ENCODE measurements around the gene KLF5.

KLF5 gene

DNA sequence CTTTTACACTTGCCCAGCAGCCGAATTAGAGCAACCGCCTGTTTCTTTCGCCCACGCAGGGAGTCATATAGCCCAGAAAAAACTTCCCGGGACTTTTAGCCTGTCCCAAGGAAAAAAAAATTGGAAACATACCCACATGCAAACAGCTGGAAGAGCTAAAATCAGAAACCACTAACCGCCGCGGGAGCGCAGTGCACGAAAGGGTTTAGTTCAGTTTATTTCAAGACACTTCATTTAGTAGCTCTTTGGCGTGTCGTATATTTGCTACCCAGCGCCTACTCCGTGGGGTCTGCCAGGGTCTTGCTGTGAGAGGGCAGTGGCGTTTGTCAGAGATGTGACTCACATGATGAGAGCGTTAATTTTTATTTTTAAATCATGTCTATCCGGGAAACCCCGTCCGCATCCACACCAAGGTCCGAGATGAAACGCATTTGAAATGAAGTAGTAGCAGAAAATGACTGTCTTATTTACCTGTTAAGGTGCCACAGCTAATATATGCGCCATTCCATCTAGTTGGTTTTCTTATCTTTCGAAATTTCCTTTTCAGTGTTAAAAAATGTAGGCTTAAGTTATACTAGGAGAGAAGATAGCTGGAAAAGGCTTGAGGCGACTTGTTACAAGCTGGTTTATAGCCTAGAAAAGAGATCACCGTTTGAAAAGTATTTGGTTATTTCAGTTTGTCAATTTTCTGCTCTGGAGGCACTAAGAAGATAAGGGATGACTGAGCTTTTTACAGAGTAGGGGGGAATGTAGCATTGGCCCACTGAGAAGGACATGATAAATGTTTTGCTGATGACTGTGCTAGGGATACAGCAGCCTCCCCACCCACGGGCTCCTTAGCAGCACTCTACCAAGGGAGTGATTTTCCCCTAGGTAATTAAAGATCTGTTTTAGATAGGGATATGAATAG lies 1.7 kb downstream of the KLF5 start:
- peak; percentile 44 to 61 for DNase-seq

DNA sequence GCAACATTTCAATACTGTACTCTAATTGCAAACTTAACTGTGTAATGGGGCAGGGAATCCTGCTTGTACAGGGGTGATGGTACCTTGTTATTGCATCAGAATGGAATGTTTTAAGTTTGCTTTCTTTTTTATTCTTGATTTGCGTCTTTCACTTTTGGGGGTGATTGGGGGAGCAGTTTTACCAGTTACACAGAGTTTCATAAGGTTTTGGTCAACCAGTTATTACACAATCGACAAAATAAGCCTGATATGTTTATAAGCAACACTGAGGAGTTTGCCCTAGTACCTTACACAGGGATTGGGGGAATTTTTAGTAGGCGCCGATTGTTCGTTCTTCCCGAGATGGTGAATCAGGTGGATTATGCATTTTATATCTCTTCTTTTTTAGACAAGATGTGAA lies 2.7 kb downstream of the KLF5 start:
- peak in 1 of 2 donors; percentile 21 for DNase-seq

- DNase-seq, result no peak
Measured at GRCh38 chr13:73061876-73062275, 3.1 kb downstream of the KLF5 start.

- no peak for DNase-seq
Measured at GRCh38 chr13:73062468-73062867, 3.7 kb downstream of the KLF5 start.

DNA sequence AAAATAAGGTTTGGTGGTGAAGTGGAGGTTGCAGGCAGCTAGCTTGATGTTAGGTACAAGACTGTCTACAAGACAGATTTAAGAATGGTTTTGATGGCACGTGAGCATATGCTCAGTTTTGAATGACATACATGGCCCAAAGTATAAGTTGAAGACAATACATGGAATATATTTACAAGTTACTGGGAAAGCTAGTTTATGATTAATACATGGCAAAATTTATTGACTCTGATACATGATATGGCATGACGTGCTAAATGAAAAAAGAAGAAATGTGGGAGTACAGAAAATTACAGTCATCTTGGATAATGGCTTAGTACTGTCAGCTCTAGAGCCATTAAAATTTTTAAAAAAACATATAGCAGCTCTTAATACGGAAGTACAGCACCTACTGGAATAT lies 4.4 kb downstream of the KLF5 start:
- no peak for DNase-seq

- DNase-seq, result no peak
Measured at GRCh38 chr13:73065036-73065435, 6.2 kb downstream of the KLF5 start.

DNA sequence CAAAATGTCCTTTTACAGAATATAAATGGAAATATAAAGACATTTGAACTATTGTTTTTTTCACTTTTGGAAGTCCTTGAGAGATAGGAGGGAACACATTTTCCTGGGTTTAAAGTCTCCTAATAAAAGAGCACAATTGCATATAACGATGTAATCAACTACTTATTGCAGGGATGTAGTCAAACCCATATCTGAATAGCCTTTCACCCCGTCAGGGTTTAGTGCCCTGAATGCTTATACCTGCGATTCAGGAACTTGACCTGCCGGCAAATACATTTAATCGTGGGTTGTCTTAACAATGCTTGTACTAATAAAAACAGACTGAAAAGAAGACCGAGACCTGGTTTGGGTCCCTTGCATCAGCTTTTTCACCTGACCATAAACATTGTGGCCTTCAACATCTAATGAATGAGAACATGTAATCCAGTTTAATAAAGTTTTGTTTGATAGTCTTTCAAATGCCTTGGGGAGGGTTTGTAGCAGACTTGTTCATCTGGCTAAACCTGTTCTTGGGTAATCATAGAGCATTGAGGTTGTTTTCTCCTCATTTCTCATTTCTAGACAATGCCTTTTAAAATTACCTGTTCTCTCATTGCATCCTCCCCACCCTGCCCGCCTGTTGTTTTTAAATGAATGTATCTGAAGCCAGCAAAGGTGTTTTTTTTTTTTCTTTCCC lies 7.0 kb downstream of the KLF5 start:
- no peak for DNase-seq

GRCh38 chr13:73069206-73069805 lies 10.5 kb downstream of the KLF5 start:
- DNase-seq, result no peak

DNA sequence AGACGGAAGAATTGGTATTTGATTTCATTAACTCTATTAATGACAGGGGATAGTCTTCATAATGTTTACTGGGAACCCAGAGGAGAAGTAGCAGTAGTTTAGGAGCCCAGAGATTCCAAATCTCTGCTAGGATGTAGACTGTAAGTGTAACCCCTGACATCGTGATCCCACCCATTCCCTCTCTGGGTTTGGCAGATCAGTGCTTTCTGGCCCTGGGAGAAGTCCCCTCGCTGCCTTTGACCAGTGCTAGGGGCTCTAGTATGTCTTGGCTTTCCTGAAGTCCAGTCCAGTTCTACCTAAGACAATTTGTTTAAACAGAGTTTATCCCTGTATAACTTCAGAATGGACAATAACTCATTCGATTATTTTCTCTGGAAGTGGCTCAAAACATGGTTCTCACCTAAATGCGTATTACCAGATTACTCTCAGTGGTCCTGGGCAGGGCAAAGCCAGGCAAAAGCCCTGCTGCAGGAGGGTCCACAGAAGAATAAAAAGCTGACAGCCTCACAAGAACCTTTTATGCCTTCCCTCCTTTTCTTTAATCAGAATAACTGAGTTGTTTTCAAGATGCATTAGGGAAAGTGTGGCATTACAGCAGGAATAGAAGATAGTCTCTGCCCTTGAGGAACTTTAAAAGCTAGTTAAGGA lies 11.8 kb downstream of the KLF5 start:
- no peak for DNase-seq

DNA sequence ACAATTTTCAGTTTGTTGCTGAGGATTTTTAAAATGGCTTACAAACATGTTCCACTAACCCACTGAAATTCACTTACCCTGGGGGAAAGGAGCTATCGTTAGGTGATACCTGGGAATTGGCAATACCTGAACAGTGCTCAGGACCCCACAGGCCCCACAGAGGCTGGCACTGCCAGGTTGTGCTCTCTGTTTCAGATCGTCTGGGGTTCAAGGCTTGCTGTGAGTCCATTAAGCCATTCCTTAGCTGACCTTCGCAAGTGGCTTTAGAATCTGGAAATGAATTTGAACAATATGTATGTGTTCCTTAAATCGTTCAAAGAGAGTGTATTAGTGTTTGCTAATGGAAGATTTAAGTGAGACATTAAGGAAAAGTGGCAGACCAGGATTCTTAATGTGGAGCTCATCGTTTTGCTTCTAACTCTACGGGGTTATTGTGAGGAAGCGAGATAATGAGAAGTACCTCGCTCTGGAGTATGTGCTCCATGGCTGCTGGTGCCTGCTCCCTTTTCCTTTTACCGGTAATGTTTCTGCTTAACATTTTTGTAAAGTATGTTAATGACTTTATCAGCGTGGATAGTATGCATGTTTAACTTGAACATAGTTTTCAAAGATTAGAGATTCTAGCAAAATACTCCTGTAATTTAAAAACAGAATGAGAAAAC lies 13.6 kb downstream of the KLF5 start:
- DNase-seq, result no peak

GRCh38 chr13:73073050-73073449 lies 14.2 kb downstream of the KLF5 start:
- no peak for DNase-seq

DNA sequence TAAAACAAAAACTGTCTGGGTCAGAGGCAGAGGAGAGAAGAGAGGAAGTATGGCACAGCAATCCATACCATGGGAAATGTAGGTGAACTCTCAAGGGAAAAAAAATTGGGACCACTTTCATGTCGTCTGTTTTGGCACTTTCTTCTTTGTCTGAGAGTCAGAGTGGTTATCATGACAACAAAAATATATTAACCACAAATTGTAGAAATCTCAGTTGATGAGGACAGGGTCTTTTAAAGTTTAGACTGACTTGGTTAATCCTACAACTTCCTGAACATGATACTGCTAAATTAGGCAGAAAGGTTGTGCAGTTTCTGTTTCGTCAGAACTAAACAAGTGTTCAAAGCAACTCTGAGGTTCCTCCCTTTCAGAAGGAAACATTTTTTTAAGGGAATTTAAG lies 15.2 kb downstream of the KLF5 start:
- DNase-seq, result peak; percentile 10 to 19

- DNase-seq, result no peak
Measured at GRCh38 chr13:73074926-73075325, 16.1 kb downstream of the KLF5 start.

DNA sequence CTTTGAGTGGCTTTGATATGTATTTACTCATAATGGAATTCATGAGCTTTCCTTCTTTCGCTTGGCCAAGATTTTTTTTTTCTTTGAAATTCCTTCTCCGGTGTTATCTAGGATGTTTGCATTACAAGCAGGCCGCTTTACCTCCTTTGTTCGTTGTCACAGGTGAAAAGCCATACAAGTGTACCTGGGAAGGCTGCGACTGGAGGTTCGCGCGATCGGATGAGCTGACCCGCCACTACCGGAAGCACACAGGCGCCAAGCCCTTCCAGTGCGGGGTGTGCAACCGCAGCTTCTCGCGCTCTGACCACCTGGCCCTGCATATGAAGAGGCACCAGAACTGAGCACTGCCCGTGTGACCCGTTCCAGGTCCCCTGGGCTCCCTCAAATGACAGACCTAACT lies 16.7 kb downstream of the KLF5 start:
- no peak for DNase-seq

- DNase-seq, result no peak
Measured at GRCh38 chr13:73075954-73076353, 17.1 kb downstream of the KLF5 start.

DNA sequence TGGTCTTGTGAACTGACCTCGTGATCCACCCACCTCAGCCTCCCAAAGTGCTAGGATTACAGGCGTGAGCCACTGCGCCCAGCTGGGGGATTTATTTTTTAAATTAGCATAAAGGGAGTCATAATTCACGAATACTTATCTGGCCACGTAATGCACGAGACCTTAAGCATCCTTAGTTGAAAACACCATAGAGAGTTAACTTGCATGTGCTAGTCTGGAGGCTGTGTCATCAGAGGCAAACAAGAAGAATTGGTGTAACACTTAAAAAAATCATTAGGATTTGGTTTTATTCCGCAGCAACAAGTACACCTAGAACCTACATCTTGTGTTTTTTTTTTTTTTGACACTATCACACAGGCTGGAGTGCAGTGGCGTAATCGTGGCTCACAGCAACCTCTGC lies 19.1 kb downstream of the KLF5 start:
- DNase-seq, result no peak

DNA sequence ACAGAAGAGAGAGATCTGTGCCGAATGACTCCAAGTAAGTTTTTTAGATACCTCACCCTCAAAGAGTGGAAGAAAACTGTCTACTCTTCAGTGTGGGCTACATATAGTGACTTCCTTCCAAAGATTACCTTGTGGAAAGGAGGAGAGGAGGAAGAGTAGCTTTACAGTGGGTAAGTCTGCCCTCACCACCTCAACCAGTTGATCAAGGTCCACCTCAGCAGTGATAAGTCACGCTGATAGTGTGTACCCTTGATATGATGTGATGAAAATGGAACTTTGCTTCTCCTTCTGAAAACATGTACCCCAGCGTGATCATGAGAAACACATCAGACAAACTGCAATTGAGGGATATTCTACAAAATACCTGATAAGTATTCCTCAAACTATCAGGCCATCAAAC lies 20.6 kb downstream of the KLF5 start:
- DNase-seq, result no peak

DNA sequence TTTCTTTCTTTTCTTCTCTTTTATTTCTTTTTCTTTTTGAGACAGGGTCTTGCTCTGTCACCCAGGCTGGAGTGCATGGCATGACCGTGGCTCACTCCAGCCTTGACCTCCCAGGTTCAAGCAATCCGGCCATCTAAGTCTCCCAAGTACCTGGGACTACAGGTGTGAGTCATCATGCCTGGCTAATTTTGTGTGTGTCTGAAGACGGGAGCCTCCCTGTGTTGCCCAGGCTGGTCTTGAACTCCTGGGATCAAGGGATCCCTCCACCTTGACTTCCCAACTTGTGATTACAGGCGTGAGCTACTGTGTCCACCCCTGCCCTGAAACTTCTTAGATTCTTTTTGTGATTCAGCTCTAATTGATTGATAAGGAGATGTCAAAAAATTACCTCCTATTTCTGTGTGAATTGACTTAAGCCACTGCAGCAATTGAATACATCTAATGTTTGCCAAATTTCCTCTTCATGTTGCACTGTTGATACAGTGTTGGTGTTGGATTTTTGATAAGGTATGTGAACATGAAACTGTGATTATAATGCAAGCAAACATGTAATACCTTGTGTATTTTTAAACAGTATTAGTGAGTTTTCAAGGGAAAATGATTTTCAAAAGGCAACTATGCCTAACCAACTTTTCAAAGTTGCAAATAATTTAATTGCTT lies 22.6 kb downstream of the KLF5 start:
- DNase-seq, result no peak

DNA sequence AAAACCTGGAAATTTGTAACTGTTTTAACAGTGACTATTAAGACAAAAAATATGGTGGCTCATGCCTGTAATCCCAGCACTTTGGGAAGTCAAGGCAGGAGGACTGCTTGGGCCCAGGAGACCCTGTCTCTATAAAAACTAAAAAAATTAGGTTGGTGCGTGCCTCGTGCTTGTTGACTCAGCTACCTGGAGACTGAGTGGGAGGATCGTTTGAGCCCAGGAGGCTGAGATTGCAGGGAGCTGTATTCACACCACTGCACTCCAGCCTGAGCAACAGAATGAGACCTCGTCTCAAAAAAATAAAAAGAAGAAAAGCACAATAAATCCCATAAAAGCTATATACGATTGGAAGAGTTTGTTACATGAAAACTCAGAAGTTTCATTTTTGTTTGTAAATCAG lies 23.7 kb downstream of the KLF5 start:
- DNase-seq, result no peak

DNA sequence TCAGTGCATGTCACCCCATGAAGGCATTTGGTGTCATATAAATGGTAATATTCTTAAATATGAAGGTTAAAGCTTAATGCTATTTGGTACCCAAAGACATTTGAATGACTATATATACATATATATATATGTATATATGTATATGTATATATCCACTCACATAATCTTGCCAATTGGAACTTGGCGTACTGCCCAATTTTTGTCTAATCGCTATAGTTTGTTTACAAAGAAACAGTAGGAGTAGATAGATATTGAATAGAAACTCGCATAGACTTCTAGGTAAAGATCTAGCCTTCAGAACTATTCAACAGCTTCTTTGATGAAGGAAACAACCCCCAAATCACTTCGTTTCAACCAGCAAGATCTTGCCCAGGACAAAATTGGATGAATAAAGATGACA lies 24.1 kb downstream of the KLF5 start:
- no peak for DNase-seq

DNA sequence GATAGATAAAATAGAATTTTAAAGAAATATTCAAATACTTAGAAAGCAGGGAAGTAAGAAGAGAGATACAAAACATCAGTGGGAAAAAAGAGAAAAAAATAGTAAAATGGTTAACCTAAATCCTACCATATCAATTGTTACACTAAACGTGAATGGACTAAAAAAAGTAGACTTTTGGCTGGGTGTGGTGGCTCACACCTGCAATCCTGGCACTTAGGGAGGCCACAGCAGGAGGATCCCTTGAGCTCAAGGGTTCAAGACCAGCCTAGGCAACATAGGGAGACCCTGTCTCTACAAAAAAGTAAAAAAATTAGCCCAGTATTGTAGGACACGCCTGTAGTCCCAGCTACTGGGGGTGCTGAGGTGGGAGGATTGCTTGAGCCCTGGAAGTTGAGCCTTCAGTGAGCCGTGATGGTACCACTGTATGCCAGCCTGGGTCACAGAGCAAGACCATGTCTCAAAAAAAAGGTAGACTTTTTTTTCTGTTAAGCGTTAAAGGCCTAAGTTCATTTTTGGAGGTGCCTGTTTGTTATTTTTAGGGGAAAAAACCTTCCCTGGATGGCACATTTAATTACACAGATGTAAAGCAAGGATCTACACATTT lies 29.6 kb downstream of the KLF5 start:
- no peak for DNase-seq

GRCh38 chr13:73089213-73089612 lies 30.4 kb downstream of the KLF5 start:
- no peak for DNase-seq

Data from inflammatory macrophage treated with lipopolysaccharide for 1 hour (primary cell).